Astrocyte (in vitro differentiated cells and primary cell): ENCODE measurements around the gene UBE2G2.

Source experiments
- EZH2 ChIP-seq: IDR thresholded peaks from 2 replicates; pipeline ENCODE4 v1.6.1; 2012; ENCODE audit warnings: mild to moderate bottlenecking, low read length, inconsistent platforms; ENCODE audit not compliant: insufficient read depth
- TF ChIP-seq, protein P1 (sequence below): IDR thresholded peaks from 2 replicates; pipeline ENCODE4 v1.5.1; 2011; ENCODE audit warnings: low read depth, mild to moderate bottlenecking, inconsistent platforms, low read length, moderate library complexity; ENCODE audit not compliant: insufficient read depth

DNA sequence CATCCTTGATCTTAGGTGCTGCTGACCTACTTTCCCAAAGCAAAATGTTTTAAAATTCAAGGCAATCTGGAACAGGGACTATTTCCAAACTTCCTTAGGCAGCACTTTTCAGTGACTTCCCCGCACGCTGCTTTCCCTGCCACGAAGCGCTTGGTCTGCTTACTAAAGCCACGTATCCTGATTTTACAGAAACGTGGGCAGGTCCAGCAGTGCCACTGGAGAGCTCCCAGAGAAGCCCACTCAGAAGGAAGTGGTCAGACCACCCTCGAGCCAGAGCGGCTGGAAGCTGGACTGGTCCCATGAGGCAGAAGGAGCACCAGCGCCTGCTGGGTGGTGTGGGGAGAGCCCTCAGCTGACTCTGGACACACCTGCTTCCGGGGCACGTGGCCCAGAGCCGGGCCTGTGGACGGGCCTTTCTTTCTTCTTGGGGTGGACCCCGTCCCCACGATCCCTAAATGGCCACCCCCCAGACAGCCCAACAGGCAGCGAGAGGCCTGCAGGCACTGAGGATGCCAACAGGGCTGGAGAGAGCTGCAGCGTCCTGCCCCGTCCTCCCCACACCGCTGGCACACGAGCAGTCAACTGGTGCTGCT, 48.7 kb upstream of the UBE2G2 start:
- TF ChIP-seq, protein P1, sequence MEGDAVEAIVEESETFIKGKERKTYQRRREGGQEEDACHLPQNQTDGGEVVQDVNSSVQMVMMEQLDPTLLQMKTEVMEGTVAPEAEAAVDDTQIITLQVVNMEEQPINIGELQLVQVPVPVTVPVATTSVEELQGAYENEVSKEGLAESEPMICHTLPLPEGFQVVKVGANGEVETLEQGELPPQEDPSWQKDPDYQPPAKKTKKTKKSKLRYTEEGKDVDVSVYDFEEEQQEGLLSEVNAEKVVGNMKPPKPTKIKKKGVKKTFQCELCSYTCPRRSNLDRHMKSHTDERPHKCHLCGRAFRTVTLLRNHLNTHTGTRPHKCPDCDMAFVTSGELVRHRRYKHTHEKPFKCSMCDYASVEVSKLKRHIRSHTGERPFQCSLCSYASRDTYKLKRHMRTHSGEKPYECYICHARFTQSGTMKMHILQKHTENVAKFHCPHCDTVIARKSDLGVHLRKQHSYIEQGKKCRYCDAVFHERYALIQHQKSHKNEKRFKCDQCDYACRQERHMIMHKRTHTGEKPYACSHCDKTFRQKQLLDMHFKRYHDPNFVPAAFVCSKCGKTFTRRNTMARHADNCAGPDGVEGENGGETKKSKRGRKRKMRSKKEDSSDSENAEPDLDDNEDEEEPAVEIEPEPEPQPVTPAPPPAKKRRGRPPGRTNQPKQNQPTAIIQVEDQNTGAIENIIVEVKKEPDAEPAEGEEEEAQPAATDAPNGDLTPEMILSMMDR, result no peak
- no peak for TF ChIP-seq EZH2
